HG03060 (cell line): Measurements from ENCODE around the gene GPR15LG.

Source experiments
- ATAC-seq: cut with Tn5 transposase; IDR thresholded peaks from one replicate; pipeline ENCODE4 v1.9.1; 2021; ENCODE audit warnings: low read depth, moderate number of reproducible peaks; ENCODE audit not compliant: unreplicated experiment

GPR15LG gene

DNA sequence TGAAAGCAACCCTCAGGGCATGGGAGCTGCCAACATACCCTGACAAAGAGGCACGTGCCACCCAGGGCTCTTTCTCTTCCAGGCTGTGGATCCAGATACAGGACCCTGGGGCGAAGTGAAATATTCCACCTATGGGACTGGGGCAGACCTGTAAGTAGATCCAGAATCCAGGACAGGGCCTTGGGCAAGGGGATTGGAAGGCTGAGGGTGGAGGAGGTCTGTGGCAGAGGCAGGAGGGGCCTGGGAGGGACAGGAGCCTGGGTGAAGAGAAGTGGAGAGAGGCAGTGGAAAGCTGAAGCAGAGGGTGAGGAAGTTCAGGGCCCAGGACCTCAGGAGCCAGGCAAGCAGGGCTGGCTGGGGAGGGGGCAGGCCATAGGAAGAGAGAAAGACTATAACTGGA is 38.0 kb downstream of the GPR15LG start:
- no peak for ATAC-seq

GRCh38 chr10:84212014-84212413 is 38.4 kb downstream of the GPR15LG start:
- ATAC-seq, result no peak

DNA sequence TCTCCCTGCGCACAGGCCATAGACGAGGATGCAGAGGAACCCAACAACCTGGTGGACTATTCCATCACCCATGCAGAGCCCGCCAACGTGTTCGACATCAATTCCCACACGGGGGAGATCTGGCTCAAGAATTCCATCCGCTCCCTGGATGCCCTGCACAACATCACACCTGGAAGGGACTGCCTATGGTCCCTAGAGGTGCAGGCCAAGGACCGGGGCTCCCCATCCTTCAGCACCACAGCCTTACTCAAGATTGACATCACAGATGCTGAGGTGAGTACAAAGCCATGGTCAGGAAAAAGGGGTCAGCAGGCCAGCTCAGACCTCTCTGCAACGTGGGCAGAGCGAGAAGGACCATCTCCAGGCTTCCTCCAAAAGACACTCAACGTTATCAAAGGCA is 39.5 kb downstream of the GPR15LG start:
- ATAC-seq, result no peak

DNA sequence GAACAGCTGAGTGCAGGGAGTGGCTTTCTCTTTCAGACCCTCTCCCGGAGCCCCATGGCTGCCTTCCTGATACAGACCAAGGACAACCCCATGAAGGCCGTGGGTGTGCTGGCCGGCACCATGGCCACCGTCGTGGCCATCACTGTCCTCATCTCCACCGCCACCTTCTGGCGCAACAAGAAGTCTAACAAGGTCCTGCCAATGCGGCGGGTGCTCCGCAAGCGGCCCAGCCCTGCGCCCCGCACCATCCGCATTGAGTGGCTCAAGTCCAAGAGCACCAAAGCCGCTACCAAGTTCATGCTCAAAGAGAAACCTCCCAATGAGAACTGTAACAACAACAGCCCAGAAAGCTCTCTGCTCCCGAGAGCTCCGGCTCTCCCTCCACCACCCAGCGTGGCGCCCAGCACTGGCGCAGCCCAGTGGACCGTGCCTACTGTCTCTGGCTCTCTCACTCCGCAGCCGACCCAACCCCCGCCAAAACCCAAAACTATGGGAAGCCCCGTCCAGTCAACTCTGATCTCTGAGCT is 40.5 kb downstream of the GPR15LG start:
- ATAC-seq, result no peak

- no peak for ATAC-seq
Measured at GRCh38 chr10:84214612-84215235, 41.1 kb downstream of the GPR15LG start.

- ATAC-seq, result no peak
Measured at GRCh38 chr10:84216834-84217233, 43.2 kb downstream of the GPR15LG start.

- no peak for ATAC-seq
Measured at GRCh38 chr10:84217746-84218145, 44.1 kb downstream of the GPR15LG start.

DNA sequence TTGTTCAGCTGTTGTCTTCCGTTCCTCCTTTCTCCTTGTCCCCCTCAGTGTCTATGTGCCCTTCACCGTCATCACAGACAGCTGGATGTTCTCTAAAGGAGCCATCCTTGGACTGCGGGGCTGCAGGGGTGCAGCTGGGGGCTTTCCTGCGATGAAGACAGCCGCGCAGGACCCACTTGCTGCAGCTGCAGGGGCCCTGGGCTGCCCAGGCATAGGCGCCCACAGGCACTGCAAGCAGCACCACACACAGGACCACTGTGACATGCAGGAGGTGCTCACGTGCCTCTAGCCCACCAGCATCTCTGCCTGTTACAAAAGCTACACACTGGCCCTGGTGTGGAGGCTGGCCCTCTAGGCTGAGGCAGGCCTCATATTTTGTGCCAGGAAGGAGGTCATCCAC is 48.3 kb downstream of the GPR15LG start:
- no peak for ATAC-seq

DNA sequence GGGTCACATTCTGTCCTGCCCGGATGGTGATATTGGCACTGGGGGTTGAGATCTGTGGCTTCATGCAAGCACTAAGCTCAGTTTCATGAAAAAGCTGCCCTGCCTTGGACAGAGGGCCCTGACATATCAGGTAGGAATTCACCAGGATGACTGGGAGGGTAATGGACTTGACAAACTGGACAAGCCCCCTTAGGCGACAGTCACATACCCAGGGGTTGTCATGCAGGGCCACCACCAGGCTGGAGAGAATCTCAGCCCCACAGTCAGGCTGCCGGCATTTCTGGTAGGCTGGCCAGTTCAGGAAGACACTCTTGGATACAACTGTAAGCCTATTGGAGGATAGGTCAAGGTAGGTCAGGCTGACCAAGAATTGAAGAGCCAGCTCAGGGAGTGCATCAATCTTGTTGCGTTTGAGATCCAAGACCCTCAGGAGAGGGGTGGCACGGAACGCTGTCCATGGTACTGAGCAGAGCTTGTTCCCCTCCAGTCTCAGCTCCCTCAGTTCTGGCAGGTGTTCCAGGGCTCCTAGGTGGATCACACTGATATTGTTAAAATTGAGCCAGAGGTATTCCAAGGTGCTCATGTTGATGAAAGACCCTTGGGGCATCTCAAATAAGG is 50.9 kb downstream of the GPR15LG start:
- no peak for ATAC-seq

DNA sequence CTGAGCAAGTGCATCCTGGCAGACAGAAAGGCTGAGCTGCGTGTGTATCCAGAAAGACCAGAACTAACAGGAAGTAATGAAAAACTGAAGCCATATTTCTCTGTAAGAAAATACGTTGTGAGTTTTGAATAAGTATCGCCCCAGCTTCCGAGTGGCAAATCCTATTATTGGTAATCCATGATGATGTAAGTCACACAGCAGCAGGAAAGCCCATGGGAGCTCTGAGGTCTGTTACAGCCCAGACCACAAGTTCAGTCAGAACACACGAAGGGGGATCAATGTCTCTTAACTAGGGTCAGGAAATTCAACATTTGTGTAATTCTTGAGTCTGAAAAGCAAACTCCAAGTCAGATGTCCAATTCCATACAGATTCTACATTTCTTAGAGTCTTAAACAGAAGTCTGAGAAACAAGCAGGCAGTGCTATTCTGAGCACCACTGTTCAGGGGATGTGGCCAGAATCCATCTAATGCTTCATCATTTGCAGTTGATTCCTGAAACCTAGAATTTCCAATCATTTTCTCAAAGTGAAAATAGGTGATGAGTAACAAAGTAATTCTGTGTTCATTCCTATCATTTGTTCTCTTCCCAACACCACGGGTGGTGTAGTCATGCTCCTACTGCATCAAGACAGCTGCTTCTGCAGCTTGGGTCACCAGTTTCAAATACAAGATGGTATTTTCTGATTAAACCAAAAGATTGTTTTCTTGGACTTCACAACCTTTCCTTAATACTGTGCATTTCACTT is 52.0 kb downstream of the GPR15LG start, which contains the start of gene LRIT2:
Gene LRIT2, minus strand, starts transcription at position 118 of the 747 bp plus-strand sequence. Its CDS starts 24 bp downstream, at position 94.
- no peak for ATAC-seq

- no peak for ATAC-seq
Measured at GRCh38 chr10:84226616-84227015, 53.0 kb downstream of the GPR15LG start.

DNA sequence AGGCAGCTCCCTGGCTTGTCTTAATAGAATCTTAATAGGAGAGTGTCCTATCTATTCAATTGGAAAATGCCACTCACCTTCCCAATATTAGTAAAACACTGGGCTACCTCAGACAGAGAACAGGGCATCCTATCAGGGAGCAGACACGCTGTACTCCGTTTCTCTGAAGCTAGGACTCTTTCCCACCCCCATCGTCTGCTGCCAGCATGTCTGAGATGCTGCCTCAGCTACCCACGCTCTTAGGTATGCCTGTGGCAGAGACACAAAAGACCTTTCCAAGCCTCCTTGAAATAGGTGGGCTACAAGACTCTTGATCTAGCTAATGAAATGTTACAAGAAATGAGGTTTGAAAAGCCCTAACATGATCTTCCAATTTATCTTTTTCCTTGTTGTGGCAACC is 54.2 kb downstream of the GPR15LG start:
- ATAC-seq, result no peak

- ATAC-seq, result no peak
Measured at GRCh38 chr10:84230359-84230758, 56.8 kb downstream of the GPR15LG start.

GRCh38 chr10:84232376-84232775 is 58.8 kb downstream of the GPR15LG start:
- no peak for ATAC-seq

DNA sequence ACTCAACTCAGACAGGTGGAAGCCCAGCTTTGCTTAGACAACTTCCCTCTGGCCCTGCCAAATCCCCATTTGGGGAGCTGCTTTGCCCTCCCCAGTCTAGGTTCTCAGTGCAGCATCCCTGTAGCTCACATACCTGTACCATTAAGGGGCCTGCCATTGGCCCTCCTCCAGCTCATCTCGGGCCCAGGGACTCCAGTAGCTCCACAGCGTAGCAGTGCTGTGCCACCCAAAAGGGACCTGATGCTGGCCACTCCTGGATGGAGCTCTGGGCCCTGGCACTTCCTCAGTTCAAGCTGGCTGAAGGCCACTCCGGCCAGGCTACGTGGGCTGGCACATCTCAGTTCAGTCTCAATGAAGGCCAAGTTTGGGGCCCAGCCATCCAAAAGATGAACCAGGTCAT is 60.3 kb downstream of the GPR15LG start:
- ATAC-seq, result no peak

DNA sequence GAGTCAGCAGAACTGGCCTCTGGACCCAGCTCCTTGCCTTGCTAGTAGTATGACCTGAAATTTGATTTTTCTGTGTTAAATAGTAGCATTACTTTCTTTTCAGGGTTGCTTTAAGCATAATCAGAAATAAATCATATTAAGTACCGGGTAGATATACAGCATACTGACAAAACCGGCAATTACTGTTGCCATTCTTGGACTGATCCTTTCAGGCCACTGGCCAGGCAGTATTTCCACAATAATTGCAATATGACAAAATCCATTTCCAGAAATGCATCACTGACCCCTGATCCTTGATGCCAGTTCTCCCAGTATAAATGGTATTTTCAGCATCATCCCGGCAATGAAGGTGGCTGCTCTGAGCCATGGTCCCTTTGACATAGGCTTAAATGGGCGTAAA is 60.9 kb downstream of the GPR15LG start:
- ATAC-seq, result no peak
